Pulmonary artery endothelial cell (primary cell): Measurements from ENCODE around the gene ADAM19. TPM values are rescaled to one million over a fixed set of nuclear protein-coding genes. Genes with fewer than 3 reads are reported as not detected.

Experiments used
- DNase-seq: peaks from one replicate; pipeline ENCODE4 v3.0.0-alpha.2; 2011; ENCODE audit warnings: low read depth, low spot score
- total RNA-seq: library from RNA; depleted of rRNA; stranded (reverse); fragments of >200 nt; gene quantifications from 2 replicates; pipeline ENCODE4 v1.2.3, GENCODE V29; 2014

ADAM19 gene
- total RNA-seq, 1 donor from 2014 or later, result 33.2 TPM

DNA sequence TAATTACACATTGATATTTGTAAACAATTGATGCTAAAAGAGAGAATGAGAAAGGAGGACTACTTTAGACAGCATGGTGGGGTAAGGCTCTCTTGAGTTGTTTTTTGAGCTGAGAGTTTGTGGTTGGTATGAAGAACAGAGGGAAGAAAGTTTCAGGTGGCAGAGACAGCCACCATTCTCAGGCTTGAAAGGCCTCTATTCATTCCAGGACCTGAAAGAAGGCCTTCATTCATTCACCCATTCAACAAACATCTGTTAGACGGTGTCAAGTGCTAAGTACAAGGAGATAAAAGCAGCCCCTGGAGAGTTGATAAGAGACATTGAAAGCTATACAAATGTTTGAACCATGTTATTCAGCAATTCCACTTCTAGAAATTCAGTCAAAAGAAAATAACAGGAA, 21.7 kb upstream of the ADAM19 start:
- no peak for DNase-seq

DNA sequence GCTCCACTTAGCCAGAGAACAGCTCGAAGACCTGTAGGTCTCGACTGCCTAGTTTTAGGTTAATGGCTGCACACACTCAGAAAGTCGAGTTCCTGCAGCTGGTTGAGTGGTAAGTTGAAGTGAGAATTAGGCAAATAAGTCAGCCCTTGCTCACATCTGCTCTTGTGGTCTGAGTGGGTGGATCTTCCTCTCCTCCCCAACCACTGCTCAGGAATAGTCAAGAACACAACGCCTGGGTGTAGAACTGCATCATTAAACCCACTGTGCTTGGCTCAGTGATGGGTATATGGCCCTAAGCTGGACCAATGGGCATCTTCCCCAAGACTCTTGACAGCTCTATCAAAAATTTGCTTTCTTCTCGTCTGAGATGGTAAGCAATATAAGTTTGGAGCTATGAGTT, 20.9 kb upstream of the ADAM19 start:
- DNase-seq, result no peak

DNA sequence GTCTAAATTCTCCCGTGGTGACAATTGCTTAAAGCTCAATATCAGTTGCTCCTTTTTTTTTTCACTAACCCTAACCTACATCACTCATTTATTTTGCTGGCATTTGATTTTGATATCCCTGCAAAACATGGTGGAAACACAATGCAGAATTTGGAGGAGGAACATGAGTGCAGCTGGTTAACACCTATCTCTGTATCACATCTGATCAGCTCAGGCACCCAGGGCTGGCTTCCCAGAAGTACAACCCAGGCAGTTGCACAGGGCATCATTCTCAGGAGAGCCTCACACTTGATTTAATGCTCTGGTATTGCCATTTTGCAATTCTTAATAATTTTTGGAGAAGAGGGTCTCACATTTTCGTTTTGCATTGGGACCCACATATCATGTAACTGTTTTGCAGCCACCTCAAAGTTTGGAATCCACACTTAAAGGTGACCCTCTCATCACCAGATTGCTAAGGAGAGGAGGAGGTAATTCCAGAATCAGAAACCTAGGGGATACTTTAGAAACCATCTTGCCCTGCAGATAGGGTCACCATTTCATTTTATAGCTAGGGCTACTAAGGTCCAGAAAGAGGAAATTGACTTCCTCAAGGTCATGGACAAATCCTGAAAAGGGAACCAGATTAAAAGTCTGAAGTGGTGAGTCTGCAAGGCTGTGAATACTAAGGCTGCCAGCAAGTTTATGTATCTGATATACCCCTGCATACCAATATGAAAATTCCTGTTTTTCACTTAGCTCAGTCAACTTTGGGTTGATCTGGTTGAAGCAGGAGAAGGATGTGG, 19.3 kb upstream of the ADAM19 start:
- DNase-seq, result no peak

DNA sequence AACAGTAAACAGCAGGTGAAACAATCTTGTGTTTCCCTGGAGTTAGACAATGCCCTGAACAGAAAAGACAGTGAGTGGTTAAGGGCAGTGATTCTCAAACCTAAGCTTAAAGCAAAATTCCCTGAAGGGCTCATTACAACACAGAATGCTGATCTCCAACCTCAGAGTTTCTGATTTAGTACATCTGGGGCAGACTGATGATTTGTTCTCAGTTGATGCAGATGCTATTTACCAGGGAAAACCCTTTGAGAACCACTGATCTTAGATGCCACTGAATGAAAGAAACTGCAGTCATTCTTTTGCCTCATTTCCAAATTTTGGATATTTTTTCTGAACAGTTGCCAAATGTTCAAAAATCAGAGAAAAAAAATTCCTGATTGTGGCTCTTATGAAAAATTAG, 18.7 kb upstream of the ADAM19 start:
- DNase-seq, result no peak

DNA sequence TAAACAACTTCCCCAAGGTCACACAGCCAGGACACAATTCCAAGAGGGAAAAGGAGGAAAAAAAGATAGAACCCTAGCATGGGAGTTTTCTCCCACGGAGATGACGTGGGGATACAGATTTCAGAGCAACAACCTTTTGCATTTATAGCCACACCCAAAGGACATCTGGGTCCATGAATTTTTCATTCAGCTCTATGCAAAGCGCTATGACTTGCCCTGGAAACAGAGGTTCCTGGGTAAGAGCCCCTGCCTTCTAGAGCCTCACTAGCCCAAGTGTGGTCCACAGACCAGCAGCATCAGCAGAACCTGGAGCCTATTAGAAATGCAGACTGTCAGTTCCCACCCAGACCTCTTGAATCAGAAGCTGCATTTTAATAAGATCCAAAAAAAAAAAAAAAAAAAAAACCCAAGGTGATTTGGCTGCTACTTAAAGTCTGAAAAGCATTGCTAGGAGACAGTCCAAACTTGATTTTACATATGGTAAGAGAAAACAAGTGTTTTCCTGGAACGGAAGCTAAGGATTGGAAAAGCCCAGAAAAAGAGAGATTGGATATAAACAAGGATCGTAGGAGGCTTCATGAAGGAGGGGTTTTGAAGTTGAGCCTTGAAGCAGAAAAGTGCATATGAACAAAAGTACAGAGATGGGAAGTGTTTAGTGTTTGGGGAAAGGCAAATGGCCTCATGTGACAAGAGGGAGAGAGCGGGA, 17.6 kb upstream of the ADAM19 start:
- DNase-seq, result no peak

DNA sequence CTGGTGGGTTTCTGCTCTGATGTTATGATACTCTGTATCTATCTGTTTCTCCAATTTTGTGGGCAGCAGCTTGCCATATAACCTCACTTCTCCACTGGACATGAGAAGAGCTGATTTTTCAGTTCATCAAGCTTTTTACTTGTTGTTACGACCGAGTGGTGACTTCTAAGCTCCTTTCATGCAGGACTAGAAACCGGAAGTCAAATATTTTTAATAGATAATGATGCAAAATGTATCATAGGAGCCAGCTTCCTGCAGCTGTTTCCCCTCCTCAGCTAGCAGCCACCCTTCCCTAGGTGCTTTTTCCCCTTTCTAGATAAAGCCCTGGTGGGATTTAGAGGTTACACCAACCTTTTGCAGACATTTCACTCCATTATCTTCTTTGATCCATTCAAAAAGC, 17.0 kb upstream of the ADAM19 start:
- peak; percentile 19 for DNase-seq

DNA sequence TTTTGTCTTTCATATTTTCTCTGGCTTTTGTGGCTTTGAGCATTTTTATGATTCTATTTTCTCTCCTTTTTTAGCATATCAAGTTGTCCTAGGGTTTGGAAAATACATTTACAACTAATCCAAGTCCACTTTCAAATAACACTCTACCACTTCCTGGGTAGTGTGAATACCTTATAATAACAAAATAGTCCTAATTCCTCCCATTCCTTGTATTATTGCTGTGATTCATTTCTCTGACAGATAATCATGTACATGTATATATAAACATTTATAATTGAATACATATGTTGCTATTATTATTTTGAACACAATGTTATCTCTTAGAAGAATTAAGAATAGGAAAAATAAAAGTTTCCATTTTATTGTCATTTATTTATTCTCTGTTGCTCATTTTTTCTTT, 14.9 kb upstream of the ADAM19 start:
- DNase-seq, result no peak

DNA sequence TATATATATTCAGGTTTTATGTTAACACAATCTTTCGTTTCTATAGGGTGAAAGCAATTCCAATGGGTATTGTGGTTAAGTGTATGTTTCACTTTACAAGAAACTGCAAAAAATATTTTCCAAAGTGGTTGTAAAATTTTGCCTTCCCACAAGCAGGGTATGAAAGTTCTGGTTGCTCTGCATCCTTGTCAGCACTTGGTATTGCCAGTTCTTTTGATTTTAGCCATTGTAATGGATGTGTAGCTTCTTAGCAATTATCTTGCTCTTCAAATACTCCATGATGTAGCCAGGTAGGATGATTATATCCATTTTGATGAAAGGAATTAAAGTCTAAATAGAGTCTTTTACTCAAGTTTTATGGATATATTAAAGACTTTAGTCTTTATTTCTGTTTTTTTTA, 9.1 kb upstream of the ADAM19 start:
- DNase-seq, result no peak

DNA sequence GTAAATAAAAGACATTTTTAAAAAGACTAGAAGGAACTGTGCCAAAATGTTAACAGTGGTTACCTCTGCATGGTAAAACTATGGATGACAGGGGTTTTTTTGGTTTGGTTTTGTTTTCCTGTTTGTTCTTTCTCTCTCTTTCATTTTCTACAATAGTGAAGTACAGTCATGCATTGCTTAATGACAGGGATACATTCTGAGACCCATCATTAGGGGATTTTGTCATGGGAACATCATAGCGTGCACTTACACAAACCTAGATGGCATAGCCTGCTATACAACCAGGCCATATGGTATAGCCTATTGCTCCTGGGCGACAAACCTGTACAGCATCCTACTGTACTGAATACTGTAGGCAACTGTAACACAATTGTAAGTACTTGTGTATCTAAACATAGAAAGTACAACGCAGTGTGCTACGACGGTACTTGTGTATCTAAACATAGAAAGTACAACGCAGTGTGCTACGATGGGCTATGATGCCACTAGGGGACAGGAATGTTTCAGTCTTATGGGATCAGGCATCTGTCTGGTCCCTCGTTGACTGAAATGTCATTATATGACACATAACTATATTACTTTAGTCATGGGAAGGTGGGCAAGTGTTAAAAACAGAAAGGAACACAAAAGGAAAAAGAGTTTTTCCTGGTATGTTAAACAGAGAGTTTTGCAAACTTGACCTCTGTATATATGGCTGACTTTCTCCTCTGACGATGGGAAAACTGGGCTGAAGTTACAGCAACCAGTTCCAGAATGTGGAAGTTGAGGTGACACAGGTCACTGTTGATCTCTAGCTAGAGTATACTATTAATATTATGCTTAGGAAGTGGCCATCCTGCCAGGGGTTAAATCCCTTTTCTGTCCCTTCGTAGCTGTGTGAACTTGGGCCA, 7.4 kb upstream of the ADAM19 start:
- no peak for DNase-seq

DNA sequence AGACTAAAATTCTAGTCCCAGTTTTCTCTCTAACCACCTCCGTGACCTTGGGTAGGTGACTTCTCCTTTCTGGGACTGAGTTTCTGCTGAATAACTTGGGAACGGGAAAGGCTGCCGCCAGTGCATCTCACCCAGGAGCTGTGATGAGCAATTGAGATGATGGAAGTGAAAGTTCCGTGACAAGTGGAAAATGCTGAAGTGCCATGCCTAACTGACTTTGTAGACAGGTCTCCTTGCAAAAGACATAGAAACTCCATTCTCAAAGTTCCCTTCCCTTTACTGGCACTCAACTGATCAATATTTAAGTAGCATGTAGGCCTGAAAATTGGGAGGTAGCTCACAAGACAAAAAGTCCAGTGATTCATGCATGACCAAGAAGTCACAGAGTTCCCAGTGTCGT, 6.3 kb upstream of the ADAM19 start:
- DNase-seq, result no peak

DNA sequence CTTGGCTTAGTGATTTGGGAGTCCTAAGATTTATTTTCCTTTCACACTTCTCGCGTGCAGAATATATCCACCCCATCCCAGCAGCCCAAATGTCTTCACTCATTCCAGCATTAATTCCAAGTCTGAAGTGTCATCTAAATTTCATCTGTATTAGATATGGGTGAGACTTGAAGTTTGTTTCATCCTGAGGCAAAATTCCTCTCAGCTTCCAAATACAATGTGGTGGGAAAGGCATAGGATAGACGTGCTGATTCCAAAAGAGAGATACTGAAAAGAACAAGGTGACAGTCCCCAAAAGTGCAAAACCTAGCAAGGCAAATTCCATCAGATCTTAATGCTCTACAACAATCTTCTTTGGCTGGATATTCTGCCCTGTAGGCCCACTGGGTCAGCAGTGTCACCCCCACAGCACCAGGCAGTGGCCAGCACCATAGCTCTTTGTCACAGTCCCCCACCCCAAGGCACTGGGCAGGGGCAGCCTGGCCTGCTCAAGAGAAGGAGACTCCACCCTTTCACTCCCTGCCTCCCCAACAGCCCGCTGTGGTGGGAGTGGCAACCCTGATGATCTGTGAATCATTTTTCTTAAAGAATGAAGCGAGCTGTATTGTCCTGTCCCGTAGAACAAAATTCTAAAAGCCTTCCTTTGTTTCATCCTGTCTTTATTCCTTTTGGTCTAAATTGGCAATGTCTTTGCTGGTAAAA, 2.7 kb upstream of the ADAM19 start:
- DNase-seq, result no peak

DNA sequence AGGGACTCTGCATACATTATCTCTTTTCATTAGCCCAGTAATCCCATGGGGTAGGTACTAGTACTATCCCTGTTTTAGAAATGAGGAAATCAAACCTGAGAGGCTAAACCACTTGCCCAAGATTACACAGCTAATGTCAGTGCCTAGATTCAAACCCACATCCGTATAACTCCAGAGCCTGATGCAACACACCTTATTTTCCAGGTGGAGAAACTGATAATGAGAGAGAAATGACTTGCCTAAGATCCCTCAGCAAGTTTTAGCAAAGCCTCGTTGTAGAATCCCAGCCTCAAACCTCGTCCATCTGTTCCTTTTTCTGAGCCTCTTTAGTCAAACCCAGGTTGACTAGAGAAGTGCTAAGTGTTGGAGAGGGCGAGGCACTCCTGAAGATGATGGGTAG, 1.1 kb upstream of the ADAM19 start:
- no peak for DNase-seq

DNA sequence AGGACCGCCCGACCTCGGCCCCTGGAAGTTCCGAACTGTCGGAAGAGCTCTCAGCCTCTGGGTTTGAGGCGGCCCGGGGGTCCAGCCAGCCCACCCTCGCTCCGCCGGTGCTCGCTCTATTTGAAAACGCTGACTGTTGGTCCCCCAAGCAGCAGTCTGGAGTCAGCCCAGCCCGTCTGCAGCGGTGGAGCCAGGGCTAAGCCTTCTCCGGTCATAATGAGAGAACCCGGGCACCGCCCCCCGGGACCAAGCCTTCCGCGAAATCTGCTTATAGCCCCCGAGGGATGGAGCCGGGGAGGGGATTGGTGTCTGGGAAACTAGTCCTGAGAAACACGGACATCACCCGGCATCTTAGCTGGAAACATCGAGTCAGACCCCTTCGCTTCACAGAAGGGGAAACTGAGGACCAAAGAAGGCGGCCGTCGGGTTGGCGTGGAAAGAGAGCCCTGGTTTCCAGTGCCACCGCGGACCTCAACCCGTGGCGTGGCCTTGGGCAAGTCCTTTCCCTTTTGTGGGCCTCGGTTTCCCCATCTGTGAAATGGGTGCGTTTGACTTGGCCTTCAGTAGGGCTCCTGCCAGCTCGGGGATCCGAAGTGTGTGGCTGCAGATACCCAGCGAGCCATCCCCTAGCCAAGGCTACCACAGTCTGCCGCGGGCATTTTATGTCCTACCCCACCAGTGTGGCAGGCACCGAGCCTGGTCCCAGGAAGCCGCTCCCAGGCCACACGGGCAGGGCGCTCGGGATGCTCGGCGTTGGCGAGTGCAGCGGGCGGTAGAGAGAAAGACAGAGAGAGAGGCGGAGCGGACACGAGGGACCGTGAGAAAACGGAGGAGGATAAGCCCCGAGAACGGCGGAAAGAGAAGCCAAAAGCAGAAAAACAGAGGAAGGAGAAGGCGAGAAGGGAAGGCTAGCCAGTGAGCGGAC, 857 bp downstream of the ADAM19 start:
- no peak for DNase-seq

DNA sequence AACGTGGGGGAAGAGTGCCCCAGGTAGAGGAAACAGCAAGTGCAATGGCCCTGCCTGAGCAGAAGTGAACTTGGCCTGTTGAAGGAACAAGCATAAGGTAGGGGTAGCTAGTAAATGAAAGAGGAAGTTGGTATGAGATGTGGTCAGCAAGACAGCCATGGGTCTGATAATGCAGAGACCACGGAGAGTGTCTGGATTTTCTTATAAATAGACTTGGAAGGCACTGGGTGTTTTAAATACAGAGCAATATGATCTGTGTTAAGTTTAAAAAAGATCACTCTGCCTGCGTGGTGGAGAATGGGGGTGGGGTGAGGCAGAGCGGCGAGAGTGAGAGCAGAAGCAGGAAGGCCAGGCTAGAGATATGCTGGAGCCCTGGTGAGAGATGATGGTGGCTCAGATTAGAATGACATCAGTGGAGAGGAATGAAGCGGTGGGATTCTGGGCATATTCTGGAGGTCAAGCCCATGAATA, 4.2 kb downstream of the ADAM19 start:
- DNase-seq, result no peak

DNA sequence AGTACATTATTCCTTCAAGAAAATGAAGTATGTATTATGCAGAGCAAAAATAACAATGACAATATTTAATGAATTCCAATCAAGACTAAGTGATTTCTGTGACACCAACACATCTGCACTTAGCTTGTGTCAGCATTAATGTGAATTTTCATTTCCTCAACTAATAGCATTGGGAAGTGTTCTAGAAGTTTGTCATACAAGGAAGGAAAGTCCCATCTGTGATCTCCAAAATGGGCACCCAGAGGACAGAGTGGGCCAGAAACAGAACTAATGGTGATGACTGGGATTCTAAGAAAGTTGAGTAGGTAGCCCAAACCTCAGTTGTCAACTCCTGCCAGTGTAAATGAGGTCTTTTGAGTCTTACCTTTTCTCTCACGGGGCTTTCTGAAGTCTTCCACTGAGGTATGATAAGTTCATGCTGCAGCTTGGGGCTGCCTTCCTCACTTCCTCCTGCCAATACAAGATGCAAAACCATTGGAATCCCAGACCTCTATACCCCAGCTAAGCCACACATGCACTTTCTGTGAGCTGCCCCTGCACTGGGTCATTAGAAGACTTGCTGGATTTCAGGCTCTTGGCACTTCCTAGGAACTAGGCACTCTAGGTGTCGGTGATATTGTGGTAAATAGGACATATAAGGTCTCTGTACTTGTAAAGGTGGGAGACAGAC, 4.9 kb downstream of the ADAM19 start:
- no peak for DNase-seq

DNA sequence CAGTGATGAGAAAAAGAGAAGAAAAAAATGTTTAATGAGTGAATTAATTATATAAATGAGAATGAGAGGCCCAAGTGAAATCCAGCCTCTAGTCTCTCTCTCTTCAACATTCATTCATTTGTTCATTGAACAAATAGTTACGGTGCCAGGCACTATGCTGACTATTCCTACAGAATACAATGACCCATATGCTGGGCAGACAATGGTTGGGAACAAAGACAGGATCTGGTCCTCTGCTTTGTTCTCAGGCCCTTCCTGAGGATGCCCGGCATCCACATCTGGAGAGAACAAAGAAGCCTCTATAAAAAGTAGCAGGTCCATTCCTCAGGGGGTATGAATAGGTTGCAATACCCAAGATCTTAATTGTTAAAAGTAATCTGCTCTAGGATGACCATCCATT, 6.9 kb downstream of the ADAM19 start:
- no peak for DNase-seq

DNA sequence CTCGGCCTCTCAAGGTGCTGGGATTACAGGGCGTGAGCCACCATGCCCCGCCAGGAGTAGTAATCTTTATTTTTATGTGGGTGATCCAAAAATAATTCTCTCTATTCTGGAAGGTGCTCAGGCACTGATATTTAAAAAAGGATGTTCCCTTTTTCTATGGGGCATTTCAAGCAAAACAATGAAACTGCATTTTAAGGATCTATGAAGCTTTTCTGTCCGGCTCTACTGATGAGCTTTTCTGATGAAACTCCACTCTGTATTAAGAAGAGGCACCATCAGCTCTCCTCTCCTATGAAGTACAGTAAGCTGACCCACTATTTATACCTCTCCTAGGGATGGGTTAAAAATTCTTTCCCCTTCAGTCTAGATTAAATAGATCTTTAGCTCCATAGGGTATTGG, 7.4 kb downstream of the ADAM19 start:
- DNase-seq, result no peak

DNA sequence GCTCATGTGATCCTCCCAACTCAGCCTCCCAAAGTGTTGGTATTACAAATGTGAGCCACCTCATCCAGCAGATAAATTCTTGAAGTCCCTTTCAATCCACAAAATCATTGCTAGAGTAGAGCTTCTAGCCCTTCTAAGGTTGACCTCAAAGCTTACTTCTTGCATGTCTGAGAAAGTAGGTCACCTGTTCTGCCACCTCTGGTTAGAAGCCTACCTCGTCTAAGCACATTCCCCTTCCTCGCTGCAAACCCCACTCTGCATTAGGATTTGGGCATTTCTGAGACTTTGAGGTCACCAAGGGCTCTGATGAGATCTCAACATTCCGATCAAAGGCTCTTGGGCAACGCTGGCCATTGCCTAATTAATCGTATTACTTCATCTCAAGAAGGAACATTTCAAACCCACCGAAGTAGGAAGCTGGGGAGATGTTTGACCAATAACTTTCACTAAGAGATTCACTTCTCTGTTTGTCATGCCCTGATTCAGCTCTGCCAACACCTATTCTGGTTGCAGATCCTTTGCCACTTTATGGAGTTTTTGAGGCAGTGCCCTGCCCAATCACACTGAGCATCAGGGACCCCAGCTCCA, 8.6 kb downstream of the ADAM19 start:
- no peak for DNase-seq

DNA sequence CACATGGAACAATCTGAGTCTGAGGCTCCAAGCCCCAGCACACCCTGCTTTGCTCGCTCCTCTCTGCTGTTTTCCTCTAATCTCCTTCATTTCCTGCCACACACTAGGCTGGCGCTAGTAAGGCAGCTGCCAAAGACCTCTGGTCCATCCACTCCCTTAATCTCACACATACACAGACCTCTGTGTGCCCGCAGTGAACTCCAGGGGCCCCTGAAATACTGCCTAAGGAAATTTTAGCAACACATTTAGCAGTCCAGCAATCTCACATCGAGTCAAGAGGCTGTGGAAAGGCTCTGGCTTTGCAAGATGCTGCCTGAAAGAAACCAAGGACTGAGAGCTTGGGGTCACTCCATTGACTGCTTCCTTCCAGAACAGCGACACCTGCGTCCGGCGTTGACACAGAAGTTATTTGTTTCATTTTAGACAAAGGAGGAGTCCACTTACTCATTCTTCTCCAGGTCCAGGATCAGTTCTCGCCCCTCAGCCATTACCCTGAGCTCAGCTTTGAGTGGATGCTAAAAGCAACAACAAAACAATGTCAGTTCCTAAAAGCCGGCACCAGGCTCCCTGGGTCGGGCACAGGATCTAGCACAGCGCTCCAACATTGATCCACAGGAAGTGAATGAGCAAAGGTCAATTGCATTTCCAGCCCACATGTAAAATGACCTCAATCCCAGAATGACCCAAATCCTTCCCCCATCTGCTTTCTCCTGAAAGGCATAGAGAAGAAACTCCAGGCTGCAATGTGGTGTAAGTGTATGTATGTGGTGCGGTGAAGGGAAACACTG, 11.5 kb downstream of the ADAM19 start:
- DNase-seq, result peak; percentile 67
